H9 (cell line): ENCODE measurements around the gene INTS1. TPM values are rescaled to one million over a fixed set of nuclear protein-coding genes. Genes with fewer than 3 reads are reported as not detected.
A peak's percentile ranks its signal among the peaks of the same experiment; 100 is the strongest.

Experiments used
- DNase-seq: peaks from one replicate; pipeline ENCODE4 v3.0.0-alpha.2; 2017
- H2AFZ ChIP-seq: one replicate; pipeline ENCODE4 v1.6.1; 2013; ENCODE audit warnings: mild to moderate bottlenecking, low read length, control low read depth, moderate library complexity
- H2AK5ac ChIP-seq: 2 replicates; pipeline ENCODE4 v1.6.1; 2013; ENCODE audit warnings: low read length, control low read depth, mixed read lengths; ENCODE audit not compliant: insufficient read length
- H2BK120ac ChIP-seq: one replicate; pipeline ENCODE4 v1.6.1; 2013; ENCODE audit warnings: low read depth, mild to moderate bottlenecking, low read length, control low read depth, inconsistent platforms; ENCODE audit not compliant: poor library complexity, severe bottlenecking
- H2BK12ac ChIP-seq: 2 replicates; pipeline ENCODE4 v1.6.1; 2013; ENCODE audit warnings: low read length, control low read depth, mixed read lengths, low read depth; ENCODE audit not compliant: insufficient read length
- H2BK15ac ChIP-seq: 2 replicates; pipeline ENCODE4 v1.6.1; 2013; ENCODE audit warnings: low read depth, low read length, control low read depth
- H2BK20ac ChIP-seq: one replicate; pipeline ENCODE4 v1.6.1; 2013; ENCODE audit warnings: low read depth, mild to moderate bottlenecking, low read length, control low read depth, inconsistent platforms; ENCODE audit not compliant: poor library complexity, severe bottlenecking
- H2BK5ac ChIP-seq: 2 replicates; pipeline ENCODE4 v1.6.1; 2013; ENCODE audit warnings: low read length, control low read depth, mixed read lengths; ENCODE audit not compliant: insufficient read length
- H3K14ac ChIP-seq: 2 replicates; pipeline ENCODE4 v1.6.1; 2013; ENCODE audit warnings: low read length, control low read depth; ENCODE audit not compliant: insufficient read depth
- H3K18ac ChIP-seq: 2 replicates; pipeline ENCODE4 v1.6.1; 2013; ENCODE audit warnings: low read depth, mild to moderate bottlenecking, mixed read lengths, low read length, control low read depth; ENCODE audit not compliant: insufficient read length
- H3K23ac ChIP-seq: 2 replicates; pipeline ENCODE4 v1.6.1; 2013; ENCODE audit warnings: low read length, control low read depth, mixed read lengths, low read depth; ENCODE audit not compliant: insufficient read length
- H3K23me2 ChIP-seq: 2 replicates; pipeline ENCODE4 v1.6.1; 2013; ENCODE audit warnings: low read depth, mild to moderate bottlenecking, mixed read lengths, low read length, control low read depth; ENCODE audit not compliant: insufficient read length, poor library complexity, severe bottlenecking
- H3K27ac ChIP-seq: 2 replicates; pipeline ENCODE4 v1.5.1; 2013; ENCODE audit warnings: low read length, control low read depth, mixed read lengths, low read depth; ENCODE audit not compliant: insufficient read length
- H3K27me3 ChIP-seq: 2 replicates; pipeline ENCODE4 v1.6.1; 2013; ENCODE audit warnings: low read length, control low read depth, inconsistent platforms; ENCODE audit not compliant: insufficient read depth
- H3K4ac ChIP-seq: 2 replicates; pipeline ENCODE4 v1.6.1; 2013; ENCODE audit warnings: low read depth, mild to moderate bottlenecking, control low read depth, inconsistent platforms, low read length, moderate library complexity
- H3K4me1 ChIP-seq: 2 replicates; pipeline ENCODE4 v1.6.1; 2013; ENCODE audit warnings: low read length, control low read depth, inconsistent platforms; ENCODE audit not compliant: insufficient read depth
- H3K4me2 ChIP-seq: 2 replicates; pipeline ENCODE4 v1.6.1; 2013; ENCODE audit warnings: low read length, control low read depth, mixed read lengths; ENCODE audit not compliant: insufficient read length, insufficient read depth
- H3K56ac ChIP-seq: 2 replicates; pipeline ENCODE4 v1.6.1; 2013; ENCODE audit warnings: low read depth, mild to moderate bottlenecking, mixed read lengths, low read length, control low read depth; ENCODE audit not compliant: insufficient read length
- H3K79me1 ChIP-seq: 2 replicates; pipeline ENCODE4 v1.6.1; 2013; ENCODE audit warnings: low read depth, mild to moderate bottlenecking, moderate library complexity, low read length, control low read depth, inconsistent platforms; ENCODE audit not compliant: insufficient read depth, poor library complexity, severe bottlenecking
- H3K79me2 ChIP-seq: 2 replicates; pipeline ENCODE4 v1.6.1; 2013; ENCODE audit warnings: low read length, control low read depth, inconsistent platforms; ENCODE audit not compliant: insufficient read depth
- H3K9ac ChIP-seq: 2 replicates; pipeline ENCODE4 v1.6.1; 2013; ENCODE audit warnings: low read length, control low read depth, mixed read lengths; ENCODE audit not compliant: insufficient read length; ENCODE audit errors: extremely low read depth
- H3K9me3 ChIP-seq: one replicate; pipeline ENCODE4 v1.6.1; 2013; ENCODE audit warnings: low read depth, low read length, inconsistent platforms; ENCODE audit not compliant: control insufficient read depth
- H3T11ph ChIP-seq: one replicate; pipeline ENCODE4 v1.6.1; 2013; ENCODE audit warnings: mild to moderate bottlenecking, low read length, control low read depth, inconsistent platforms
- H4K20me1 ChIP-seq: one replicate; pipeline ENCODE4 v1.6.1; 2013; ENCODE audit not compliant: control insufficient read depth, insufficient read length, insufficient read depth
- H4K5ac ChIP-seq: 2 replicates; pipeline ENCODE4 v1.6.1; 2013; ENCODE audit warnings: low read depth, mild to moderate bottlenecking, mixed read lengths, low read length, control low read depth; ENCODE audit not compliant: insufficient read length
- H4K8ac ChIP-seq: replicated peaks from 2 replicates; pipeline ENCODE4 v1.6.1; 2013; ENCODE audit warnings: low read length, control low read depth, mixed read lengths, low read depth; ENCODE audit not compliant: insufficient read length
- H4K91ac ChIP-seq: 2 replicates; pipeline ENCODE4 v1.6.1; 2013; ENCODE audit warnings: low read depth, mild to moderate bottlenecking, moderate library complexity, mixed read lengths, low read length, control low read depth; ENCODE audit not compliant: insufficient read length
- H3K27ac Mint-ChIP-seq, 3 experiments: 2 replicates in 2 of 3; 3 replicates in 1 of 3; pipeline ENCODE4 v1.8.0; 2020 to 2021; ENCODE audit warnings: mixed read lengths in 3 of 3, mild to moderate bottlenecking in 1 of 3, moderate library complexity in 1 of 3
- H3K27me3 Mint-ChIP-seq: 2 replicates; pipeline ENCODE4 v1.8.0; 2021; ENCODE audit warnings: low read depth, mild to moderate bottlenecking, moderate library complexity, mixed read lengths
- H3K36me3 Mint-ChIP-seq, 3 experiments: 2 replicates in 2 of 3; 3 replicates in 1 of 3; pipeline ENCODE4 v1.8.0; 2020 to 2021; ENCODE audit warnings: low read depth in 3 of 3, mixed read lengths in 3 of 3; ENCODE audit not compliant: insufficient read depth in 1 of 3
- H3K4me1 Mint-ChIP-seq, 2 experiments: 2 replicates each; pipeline ENCODE4 v1.8.0; 2020; ENCODE audit warnings: mixed read lengths in 2 of 2
- H3K4me3 Mint-ChIP-seq, 2 experiments: 2 replicates in 1 of 2; 3 replicates in 1 of 2; pipeline ENCODE4 v1.8.0; 2020 to 2021; ENCODE audit warnings: mild to moderate bottlenecking in 2 of 2, mixed read lengths in 2 of 2, moderate library complexity in 1 of 2
- H3K9me3 Mint-ChIP-seq, 2 experiments: 2 replicates in 1 of 2; 3 replicates in 1 of 2; pipeline ENCODE4 v1.8.0; 2020; ENCODE audit warnings: mild to moderate bottlenecking in 2 of 2, mixed read lengths in 2 of 2, moderate library complexity in 1 of 2
- CTCF ChIP-seq: fragments of 200-600 bp; sonication (generic); conservative IDR thresholded peaks from 3 replicates; pipeline ENCODE4 v1.8.0; 2021; ENCODE audit warnings: antibody characterized with exemption, mild to moderate bottlenecking
- WGBS: extraction: QIAGEN DNeasy Blood & Tissue Kit; methylation state at CpG from one replicate; pipeline ENCODE4 v1.1.7; 2013; ENCODE audit warnings: missing lambda C conversion rate, low lambda C conversion rate, mixed read lengths; ENCODE audit not compliant: insufficient read length; ENCODE audit errors: extremely low coverage; 5-methylcytosine and 5-hydroxymethylcytosine counted together
- total RNA-seq: library from RNA; stranded (reverse); gene quantifications from 2 replicates; pipeline ENCODE4 v1.2.1, GENCODE V29; 2021

Gene INTS1
- total RNA-seq, 1 experiment from 2014 or later, result 133 TPM

GRCh38 chr7:1432411-1433082 is 71.6 kb downstream of the INTS1 start:
- Histone ChIP-seq H3K27ac (no peak overlapping the region), H2BK20ac (no peak overlapping the region), H3T11ph (no peak overlapping the region), H3K23ac (no peak overlapping the region), H3K79me1 (no peaks in the 10 kb centered on the region), H2BK15ac (no peak overlapping the region), H2BK5ac (no peak overlapping the region), H3K56ac (no peak overlapping the region), H4K8ac (no peak overlapping the region), H4K20me1 (no peaks in the 10 kb centered on the region), H3K9ac (no peak overlapping the region), H2AK5ac (no peak overlapping the region), H2AFZ (no peak overlapping the region), H3K79me2 (no peaks in the 10 kb centered on the region), H4K5ac (no peak overlapping the region), H2BK120ac (no peak overlapping the region), H4K91ac (no peak overlapping the region), H3K18ac (no peak overlapping the region), H3K4ac (no peak overlapping the region), H3K9me3 (no peaks in the 10 kb centered on the region), H3K4me1 (no peaks in the 10 kb centered on the region), H3K14ac (no peak overlapping the region), H3K4me2 (no peak overlapping the region), H2BK12ac (no peak overlapping the region), H3K27me3 (no peaks in the 10 kb centered on the region), H3K23me2 (no peaks in the 10 kb centered on the region)
- no CpG with 5 or more reads among the region's 30 CpGs for WGBS
- Mint-ChIP-seq H3K27me3 (peaks cover 10% of the 10 kb centered on the region), H3K4me3 (no peak overlapping the region), H3K36me3 (no peaks in the 10 kb centered on the region), H3K4me1 (peaks cover 2 to 14% of the 10 kb centered on the region in 2 experiments), H3K9me3 (no peaks in the 10 kb centered on the region; a peak in 1 of 5 replicates), H3K27ac (no peak overlapping the region)
- DNase-seq, result peak; percentile 71
- TF ChIP-seq CTCF, result peak; percentile 98
